NCI-H2107 treated with DMSO at 0.1 percent for 48 hours (cell line): ENCODE results near the gene CRTAP.
A peak's percentile ranks its signal among the peaks of the same experiment; 100 is the strongest.
"Not testable (repeated sequence)": the region's sequence is repeated elsewhere in the genome, so short reads cannot be mapped to it uniquely, and the experiment has no call there.

Experiments
- DNase-seq: peaks from one replicate; lab custom pipeline; 2025; ENCODE audit not compliant: unreplicated experiment; lab: John Stamatoyannopoulos, UW

The CRTAP gene

GRCh38 chr3:33099701-33100100 is 14.1 kb upstream of the CRTAP start:
- no peak for DNase-seq

- no peak for DNase-seq
These were observed 13.6 kb upstream of the CRTAP start for GRCh38 chr3:33100229-33100628.

- DNase-seq, result no peak
These were observed 10.8 kb upstream of the CRTAP start for GRCh38 chr3:33103034-33103433.

DNA sequence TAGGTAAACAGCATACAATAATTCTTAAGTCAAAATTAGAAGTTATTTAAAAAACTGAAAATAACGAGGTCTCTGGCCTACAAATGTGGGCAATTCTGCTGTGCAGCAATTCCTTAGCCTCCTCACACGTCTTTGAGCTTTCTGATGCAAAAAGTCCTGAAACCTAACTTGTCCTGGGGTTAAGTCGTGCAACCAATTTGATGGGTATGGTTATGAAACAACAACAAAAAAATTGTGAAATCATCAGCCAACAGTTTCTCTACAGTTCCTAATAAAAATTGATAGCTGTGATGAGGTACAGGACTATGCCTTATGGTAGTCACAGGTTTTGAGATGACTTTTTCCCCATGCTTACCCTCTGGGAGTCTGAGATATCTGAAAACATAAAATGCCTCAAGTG is 10.3 kb upstream of the CRTAP start:
- no peak for DNase-seq

GRCh38 chr3:33104803-33105202 is 9.0 kb upstream of the CRTAP start:
- no peak for DNase-seq

DNA sequence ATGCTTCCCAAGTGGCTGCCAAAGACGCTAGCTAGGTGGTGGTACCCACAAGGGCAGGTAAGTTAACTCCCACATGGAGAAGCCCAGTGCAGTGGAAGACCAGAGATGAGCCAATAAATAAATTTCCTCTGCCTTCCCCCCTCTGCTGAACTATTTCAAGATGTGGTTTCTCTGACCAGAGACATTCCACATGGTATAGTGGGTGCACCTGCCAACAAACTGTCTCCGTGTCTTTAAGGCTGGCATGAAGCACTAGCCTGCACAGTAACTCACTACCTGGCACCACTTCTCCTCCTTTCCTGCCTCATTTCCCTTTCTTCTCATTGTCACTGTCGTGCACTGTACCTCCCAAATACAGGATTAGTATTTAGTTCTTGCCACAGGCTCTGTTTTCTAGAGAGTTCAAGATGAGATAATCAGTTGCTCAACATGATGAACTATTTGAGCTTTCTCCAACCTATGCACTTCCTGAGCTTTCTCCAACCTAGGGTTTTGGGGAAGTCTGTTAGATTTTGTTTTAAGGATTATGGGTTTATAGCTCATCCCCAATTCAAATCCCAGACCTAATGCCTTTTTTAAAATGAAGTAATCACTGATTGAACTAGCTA is 8.4 kb upstream of the CRTAP start:
- no peak for DNase-seq

DNA sequence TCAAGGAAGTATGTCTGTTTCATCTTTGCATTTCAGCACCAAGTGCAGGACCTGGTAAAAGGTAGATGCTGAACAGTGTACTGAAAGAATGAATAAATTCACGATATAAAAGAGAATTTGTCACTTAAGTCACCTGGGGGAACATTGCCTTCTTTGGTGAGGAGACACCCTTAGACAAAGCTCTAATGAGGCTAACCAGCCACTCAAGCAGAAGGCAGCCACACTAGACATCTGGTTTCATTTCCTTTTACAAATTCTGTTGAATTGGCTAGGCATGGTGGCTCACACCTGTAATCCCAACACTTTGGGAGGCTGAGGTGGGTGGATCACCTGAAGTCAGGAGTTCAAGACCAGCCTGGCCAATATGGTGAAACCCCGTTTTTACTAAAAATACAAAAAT is 7.0 kb upstream of the CRTAP start:
- not testable (repeated sequence) for DNase-seq

GRCh38 chr3:33111581-33111980 is 2.2 kb upstream of the CRTAP start:
- no peak for DNase-seq

DNA sequence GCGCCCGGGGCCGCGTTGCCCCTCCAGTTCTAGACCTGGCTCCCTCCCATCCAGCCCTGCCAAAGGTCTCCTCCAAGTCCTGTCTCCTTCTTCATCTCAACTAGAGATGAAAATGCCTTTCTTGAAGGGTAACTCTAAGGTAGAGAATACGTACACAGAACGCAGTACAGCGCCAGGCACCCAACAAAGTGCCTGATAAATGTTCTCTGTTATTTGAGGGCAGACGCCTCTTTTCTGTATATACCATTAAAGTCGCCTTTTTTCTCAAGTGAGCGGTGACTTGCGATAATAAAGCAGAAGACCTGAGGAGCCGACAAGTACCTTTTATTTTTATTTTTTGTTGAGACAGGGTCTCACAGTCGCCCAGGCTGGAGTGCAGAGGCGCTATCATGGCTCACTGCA is 809 bp downstream of the CRTAP start:
- no peak for DNase-seq

DNA sequence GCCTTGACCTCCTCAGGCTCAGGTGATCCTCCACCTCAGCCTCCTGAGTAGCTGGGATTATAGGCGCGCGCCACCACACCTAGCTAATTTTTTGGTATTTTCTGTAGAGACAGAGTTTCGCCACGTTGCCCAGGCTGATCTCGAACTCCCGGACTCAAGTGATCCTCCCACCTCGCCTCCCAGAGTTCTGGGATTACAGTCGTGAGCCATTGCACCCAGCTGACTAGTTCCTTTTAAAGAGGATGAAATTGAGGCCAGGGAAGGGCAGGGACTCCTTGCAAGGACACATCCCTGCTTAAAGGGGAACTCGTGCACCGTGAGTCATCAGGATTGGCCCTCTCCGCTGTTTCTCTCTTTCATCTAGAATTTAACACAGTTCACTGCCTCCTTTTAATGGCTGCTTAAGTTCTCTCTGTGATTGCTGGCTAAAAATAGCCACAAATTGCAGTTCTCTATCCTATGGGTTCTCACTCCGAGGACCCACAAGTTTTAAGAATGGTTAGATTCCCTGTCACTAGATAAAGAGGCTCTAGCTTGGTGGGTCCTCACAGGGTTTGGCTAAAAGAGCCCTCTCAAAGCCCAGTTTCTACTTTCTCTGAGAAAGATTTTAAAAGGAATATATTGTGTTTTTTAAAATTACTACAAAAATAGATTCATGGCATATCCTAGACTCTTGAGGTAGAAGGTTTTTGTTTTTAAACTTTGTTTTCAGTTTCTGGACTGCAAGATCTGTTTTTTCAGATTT is 1.4 kb downstream of the CRTAP start:
- DNase-seq, result no peak

GRCh38 chr3:33117461-33117860 is 3.6 kb downstream of the CRTAP start:
- DNase-seq, result no peak

GRCh38 chr3:33119891-33120290 is 6.1 kb downstream of the CRTAP start:
- no peak for DNase-seq

GRCh38 chr3:33122991-33123390 is 9.2 kb downstream of the CRTAP start:
- no peak for DNase-seq

GRCh38 chr3:33124638-33125037 is 10.8 kb downstream of the CRTAP start:
- DNase-seq, result no peak

DNA sequence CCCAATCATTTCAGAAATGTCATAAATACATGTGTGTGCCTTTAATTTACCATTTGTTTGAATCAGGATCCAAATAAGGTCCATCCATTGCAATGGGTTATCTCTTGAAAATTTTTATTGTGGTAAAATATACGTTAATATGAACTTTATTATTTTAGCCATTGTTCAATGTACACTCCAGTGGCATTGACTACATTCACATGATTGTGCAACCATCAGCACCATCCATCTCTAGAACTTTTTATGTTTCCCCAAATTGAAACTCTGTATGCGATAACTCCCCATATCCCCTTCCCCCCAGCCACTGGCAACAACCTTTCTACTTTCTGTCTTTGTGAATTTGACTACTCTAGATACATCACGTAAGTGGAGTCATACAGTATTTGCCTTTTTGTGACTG is 12.0 kb downstream of the CRTAP start:
- no peak for DNase-seq

GRCh38 chr3:33128706-33129105 is 14.9 kb downstream of the CRTAP start:
- DNase-seq, result no peak

DNA sequence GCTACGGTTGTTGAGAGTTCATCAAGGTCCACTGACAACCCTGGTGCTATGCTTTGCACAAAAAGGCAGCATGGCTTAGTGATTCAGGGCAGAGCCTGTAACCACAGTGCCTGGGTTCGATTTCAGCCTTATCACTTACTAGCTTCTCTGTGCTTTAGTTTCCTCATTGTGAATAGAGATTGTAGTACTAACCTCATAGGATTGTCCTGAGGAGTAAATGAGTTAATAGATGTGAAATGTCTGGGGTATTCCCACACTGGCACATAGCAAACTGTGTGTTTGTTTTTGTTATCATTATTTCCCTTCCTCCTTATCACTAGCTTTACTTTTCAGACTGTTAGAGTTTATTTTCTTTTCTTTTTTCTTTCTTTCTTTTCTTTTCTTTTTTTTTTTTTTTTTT is 16.3 kb downstream of the CRTAP start:
- DNase-seq, result no peak

DNA sequence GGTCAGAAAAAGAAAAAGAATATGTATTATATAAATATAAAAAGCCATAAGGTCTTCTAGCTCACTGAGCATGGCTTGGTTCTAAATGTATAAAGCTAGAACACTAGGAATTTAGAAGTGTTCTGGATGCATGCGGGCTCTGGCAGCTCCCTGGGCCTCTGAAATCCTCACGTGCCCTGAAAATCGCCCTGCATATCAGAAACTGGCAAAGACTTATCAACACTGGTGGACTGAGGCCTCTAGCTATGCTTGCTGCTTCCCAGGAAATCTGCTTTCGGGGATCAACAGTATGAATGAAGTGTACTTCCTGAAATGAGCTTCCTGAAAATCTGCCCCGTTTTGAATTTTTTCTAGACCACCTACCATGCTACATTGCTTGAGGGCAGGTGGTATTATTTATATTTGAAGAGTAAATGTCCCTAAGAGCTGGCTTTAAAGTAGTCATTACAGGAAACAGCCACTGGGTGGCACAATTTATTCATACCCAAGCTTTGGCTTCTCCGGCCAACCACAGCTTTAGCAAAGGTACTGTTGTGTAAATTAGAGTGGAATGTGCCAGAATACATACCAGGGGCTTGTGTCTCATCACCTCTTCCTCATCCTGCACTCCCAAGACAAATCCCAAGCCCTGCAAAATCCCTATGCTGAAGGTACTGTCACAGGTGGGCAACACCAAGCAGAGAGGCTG is 17.7 kb downstream of the CRTAP start:
- peak; percentile 36 for DNase-seq

DNA sequence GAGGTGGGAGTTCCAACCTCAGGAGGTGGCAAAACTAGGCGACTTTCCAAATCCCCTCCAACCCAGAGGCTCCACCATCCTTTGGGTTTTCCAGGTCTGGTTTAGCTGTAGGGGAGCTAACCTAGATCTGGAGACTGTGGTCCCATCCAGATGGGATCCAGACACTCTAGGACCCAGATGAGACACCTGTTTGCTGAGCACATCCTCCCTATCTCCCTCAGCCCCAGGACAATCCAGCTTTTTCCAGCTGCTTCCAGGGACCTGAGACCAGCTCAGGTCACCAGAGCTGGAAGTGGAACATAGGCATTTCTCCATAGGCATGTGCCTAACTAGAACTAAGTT is 18.2 kb downstream of the CRTAP start:
- DNase-seq, result no peak

- DNase-seq, result no peak
These were observed 20.3 kb downstream of the CRTAP start for GRCh38 chr3:33134026-33134625.

DNA sequence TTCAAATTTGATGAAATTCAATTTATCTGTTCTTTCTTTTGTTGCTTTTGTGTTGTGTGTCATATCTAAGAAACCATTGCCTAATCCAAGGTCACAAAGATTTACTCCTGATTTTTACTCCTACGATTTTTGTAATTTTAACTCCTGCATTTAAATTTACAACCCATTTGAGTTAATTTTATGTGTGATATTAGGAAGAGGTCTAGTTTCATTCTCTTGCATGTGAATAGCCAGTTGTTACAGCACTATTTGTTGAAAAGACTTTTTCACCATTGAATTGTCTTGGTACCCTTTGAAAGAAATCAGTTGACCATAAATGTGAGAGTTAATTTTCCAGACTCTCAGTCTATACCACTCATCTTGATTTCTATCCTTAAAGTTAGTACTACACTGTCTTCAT is 23.9 kb downstream of the CRTAP start:
- no peak for DNase-seq

DNA sequence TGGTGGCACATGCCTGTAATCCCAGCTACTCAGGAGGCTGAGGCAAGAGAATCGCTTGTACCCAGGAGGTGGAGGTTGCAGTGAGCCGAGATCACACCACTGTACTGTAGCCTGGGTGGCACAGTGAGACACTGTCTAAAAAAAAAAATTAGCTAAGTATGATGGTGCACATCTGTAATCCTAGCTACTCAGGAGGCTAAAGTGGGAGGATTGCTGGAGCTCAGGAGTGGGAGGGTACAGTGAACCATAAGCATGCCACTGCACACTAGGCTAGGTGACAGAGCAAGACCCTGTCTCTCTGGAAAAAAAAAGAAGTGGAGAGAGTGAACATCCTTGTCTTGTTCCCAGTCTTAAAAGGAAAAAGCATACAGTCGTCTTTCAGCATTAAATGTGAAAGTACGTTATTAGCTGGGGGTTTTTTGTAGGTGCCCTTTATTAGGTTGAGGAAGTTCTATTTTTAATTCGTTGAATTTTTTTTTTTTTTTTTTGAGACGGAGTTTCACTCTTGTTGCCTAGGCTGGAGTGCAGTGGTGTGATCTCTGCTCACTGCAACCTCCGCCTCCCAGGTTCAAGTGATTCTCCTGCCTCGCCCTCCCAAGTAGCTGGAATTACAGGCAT is 25.3 kb downstream of the CRTAP start:
- DNase-seq, result not testable (repeated sequence)
